Smooth muscle cell (in vitro differentiated cells): ENCODE results near the gene NTRK2. TPM values are rescaled to one million over a fixed set of nuclear protein-coding genes. Genes with fewer than 3 reads are reported as not detected.

Source experiments
- DNase-seq: peaks from one replicate; lab custom pipeline; 2025; ENCODE audit not compliant: unreplicated experiment; lab: John Stamatoyannopoulos, UW
- H2AFZ ChIP-seq: fragments of 200-600 bp; sonication (generic); 2 replicates; pipeline ENCODE4 v1.6.0; 2016; ENCODE audit warnings: antibody characterized with exemption, low read depth, mild to moderate bottlenecking
- H3F3A ChIP-seq: fragments of 200-600 bp; sonication (generic); 2 replicates; pipeline ENCODE4 v1.6.0; 2017; ENCODE audit warnings: antibody characterized with exemption, low read depth
- H3K27ac ChIP-seq: fragments of 200-600 bp; sonication (generic); 2 replicates; pipeline ENCODE4 v1.5.1; 2016; ENCODE audit warnings: low read depth, mild to moderate bottlenecking
- H3K27me3 ChIP-seq: fragments of 200-600 bp; sonication (generic); 2 replicates; pipeline ENCODE4 v1.6.1; 2016; ENCODE audit warnings: low read depth, mild to moderate bottlenecking
- H3K36me3 ChIP-seq: fragments of 200-600 bp; sonication (generic); 2 replicates; pipeline ENCODE4 v1.5.1; 2016; ENCODE audit warnings: low read depth
- H3K4me1 ChIP-seq: fragments of 200-600 bp; sonication (generic); 2 replicates; pipeline ENCODE4 v1.5.1; 2016; ENCODE audit warnings: low read depth
- H3K4me2 ChIP-seq: fragments of 200-600 bp; sonication (generic); 2 replicates; pipeline ENCODE4 v1.6.0; 2016; ENCODE audit warnings: mild to moderate bottlenecking
- H3K4me3 ChIP-seq: fragments of 200-600 bp; sonication (generic); 2 replicates; pipeline ENCODE4 v1.5.1; 2016; ENCODE audit warnings: mild to moderate bottlenecking
- H3K79me2 ChIP-seq: fragments of 200-600 bp; sonication (generic); 2 replicates; pipeline ENCODE4 v1.6.0; 2016; ENCODE audit warnings: low read depth, mild to moderate bottlenecking
- H3K9ac ChIP-seq: fragments of 200-600 bp; sonication (generic); 2 replicates; pipeline ENCODE4 v1.6.0; 2016; ENCODE audit warnings: low read depth
- H3K9me3 ChIP-seq: fragments of 200-600 bp; sonication (generic); replicated peaks from 2 replicates; pipeline ENCODE4 v1.5.1; 2016; ENCODE audit warnings: low read depth
- H4K20me1 ChIP-seq: fragments of 200-600 bp; sonication (generic); 2 replicates; pipeline ENCODE4 v1.6.0; 2016; ENCODE audit warnings: low read depth
- WGBS: methylation state at CpG from one replicate; pipeline ENCODE4 v1.1.7; 2016; ENCODE audit warnings: low lambda C conversion rate; 5-methylcytosine and 5-hydroxymethylcytosine counted together
- polyA plus RNA-seq: library from polyadenylated mRNA; unstranded; fragments of >200 nt; fragmentation: Nextera tagmentation; extraction: Ambion mirVana; gene quantifications from 2 replicates; pipeline ENCODE4 v1.2.1, GENCODE V29; 2016
- total RNA-seq: library from RNA; depleted of rRNA; stranded (reverse); fragments of >200 nt; gene quantifications from 2 replicates; pipeline ENCODE4 v1.2.3, GENCODE V29; 2014
- TF ChIP-seq, protein P1 (sequence below): fragments of 200-600 bp; sonication (generic); IDR thresholded peaks from 2 replicates; pipeline ENCODE4 v1.5.1; 2017; ENCODE audit warnings: borderline replicate concordance, mild to moderate bottlenecking, antibody characterized with exemption; ENCODE audit not compliant: insufficient read depth, poor library complexity, severe bottlenecking

The NTRK2 gene
- total and polyA plus RNA-seq, 2 experiments from 2014 or later, result 1.7 to 3.9 TPM

DNA sequence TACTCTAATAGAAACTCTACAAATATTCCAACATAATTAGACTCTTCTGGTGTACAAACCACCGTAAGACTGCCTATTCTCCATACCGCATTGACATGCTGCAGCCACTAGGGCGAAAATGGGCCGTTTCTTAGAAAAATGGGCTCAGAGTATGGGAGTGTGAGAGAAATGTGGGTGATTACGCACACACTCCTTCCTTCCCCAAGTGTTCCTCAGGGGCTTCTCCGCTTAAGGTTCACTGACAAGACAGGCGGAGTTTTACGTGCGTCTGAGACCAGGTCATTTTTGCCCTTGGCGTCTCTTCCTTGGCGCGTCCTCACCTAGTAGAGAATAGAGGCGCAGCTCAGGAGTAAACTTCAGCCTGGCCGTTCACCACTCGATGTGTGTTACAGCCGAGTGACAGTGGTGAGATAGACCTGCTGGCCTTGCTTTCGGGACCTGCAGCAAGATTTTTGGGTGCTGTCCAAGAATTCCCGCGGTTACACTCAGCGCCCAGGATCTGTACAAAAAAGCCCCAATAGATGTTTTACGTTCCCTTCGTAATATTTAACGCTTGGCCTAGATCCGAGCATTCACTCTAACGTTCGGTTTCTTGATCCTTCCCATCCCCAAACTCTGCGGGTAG, 1.8 kb upstream of the NTRK2 start:
- Histone ChIP-seq H3F3A (no peaks in the 10 kb centered on the region), H3K9me3 (no peaks in the 10 kb centered on the region), H3K27me3 (peaks cover 45% of the 10 kb centered on the region), H3K9ac (no peak overlapping the region), H3K4me1 (no peaks in the 10 kb centered on the region), H3K79me2 (no peaks in the 10 kb centered on the region), H3K4me3 (peak overlapping the region; percentile 57), H3K36me3 (no peaks in the 10 kb centered on the region), H3K27ac (no peak overlapping the region), H2AFZ (peak overlapping the region; percentile 74), H4K20me1 (no peaks in the 10 kb centered on the region), H3K4me2 (peak overlapping the region; percentile 92)
- no peak for DNase-seq
- TF ChIP-seq, protein P1, sequence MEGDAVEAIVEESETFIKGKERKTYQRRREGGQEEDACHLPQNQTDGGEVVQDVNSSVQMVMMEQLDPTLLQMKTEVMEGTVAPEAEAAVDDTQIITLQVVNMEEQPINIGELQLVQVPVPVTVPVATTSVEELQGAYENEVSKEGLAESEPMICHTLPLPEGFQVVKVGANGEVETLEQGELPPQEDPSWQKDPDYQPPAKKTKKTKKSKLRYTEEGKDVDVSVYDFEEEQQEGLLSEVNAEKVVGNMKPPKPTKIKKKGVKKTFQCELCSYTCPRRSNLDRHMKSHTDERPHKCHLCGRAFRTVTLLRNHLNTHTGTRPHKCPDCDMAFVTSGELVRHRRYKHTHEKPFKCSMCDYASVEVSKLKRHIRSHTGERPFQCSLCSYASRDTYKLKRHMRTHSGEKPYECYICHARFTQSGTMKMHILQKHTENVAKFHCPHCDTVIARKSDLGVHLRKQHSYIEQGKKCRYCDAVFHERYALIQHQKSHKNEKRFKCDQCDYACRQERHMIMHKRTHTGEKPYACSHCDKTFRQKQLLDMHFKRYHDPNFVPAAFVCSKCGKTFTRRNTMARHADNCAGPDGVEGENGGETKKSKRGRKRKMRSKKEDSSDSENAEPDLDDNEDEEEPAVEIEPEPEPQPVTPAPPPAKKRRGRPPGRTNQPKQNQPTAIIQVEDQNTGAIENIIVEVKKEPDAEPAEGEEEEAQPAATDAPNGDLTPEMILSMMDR, result peak; percentile 44
- WGBS, result 14% methylated on average over 27 of the region's 27 CpGs

DNA sequence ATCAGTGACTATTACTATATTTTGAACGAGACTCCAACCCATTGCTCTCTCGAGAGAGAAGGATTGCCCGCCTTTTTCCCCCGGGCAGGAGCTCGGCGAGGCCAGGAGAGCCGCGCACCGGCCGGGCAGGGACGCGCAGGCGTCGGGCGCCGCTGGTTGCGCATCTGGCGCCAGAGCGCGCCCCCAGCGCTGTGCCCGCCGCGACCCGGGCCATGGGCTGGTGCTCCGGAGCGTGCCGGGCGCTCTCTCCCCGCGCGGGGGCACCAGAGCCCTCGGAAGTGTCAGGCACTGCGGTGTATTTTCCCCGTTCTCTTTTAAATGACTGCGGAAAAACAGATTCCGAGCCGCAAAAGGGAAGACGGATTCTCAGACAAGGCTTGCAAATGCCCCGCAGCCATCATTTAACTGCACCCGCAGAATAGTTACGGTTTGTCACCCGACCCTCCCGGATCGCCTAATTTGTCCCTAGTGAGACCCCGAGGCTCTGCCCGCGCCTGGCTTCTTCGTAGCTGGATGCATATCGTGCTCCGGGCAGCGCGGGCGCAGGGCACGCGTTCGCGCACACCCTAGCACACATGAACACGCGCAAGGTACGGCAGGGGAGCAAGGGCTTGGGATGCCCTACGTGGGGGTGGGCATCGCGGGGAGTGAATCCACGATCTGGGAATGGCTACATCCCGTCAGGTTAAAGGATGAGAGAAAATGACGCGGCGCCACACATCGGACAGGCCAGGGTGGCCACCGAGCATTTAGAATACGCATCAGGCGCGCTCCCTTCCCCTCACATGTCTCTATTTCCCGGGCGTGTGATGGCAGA, 1.1 kb upstream of the NTRK2 start:
- no peak overlapping the region for H3K27ac ChIP-seq
- H3K9ac ChIP-seq, result no peak overlapping the region
- H3K27me3 ChIP-seq, result peaks cover 52% of the 10 kb centered on the region
- H3K79me2 ChIP-seq, result no peaks in the 10 kb centered on the region
- H3K36me3 ChIP-seq, result no peaks in the 10 kb centered on the region
- WGBS, result 2% methylated on average over 76 of the region's 76 CpGs
- H3K4me2 ChIP-seq, result peak overlapping the region; percentile 92
- no peaks in the 10 kb centered on the region for H3K9me3 ChIP-seq
- TF ChIP-seq, protein P1, result peak; percentile 73
- H3F3A ChIP-seq, result no peaks in the 10 kb centered on the region
- H2AFZ ChIP-seq, result peak overlapping the region; percentile 74
- no peaks in the 10 kb centered on the region for H3K4me1 ChIP-seq
- DNase-seq, result peak; percentile 37
- H4K20me1 ChIP-seq, result no peaks in the 10 kb centered on the region
- H3K4me3 ChIP-seq, result peak overlapping the region; percentile 57

- no peak overlapping the region for H3K9ac ChIP-seq
- WGBS, result 5% methylated on average over 7 of the region's 7 CpGs
Measured at GRCh38 chr9:84669013-84669287, 579 bp upstream of the NTRK2 start.

More at GRCh38 chr9:84669013-84669287, 579 bp upstream of the NTRK2 start:
- H4K20me1 ChIP-seq, result no peaks in the 10 kb centered on the region
- H3K4me1 ChIP-seq, result no peaks in the 10 kb centered on the region
- no peaks in the 10 kb centered on the region for H3F3A ChIP-seq
- H3K27ac ChIP-seq, result no peak overlapping the region
- no peaks in the 10 kb centered on the region for H3K36me3 ChIP-seq
- TF ChIP-seq, protein P1, result no peak
- no peak for DNase-seq
- peak overlapping the region; percentile 74 for H2AFZ ChIP-seq
- H3K9me3 ChIP-seq, result no peaks in the 10 kb centered on the region
- H3K27me3 ChIP-seq, result peaks cover 56% of the 10 kb centered on the region
- peak overlapping the region; percentile 92 for H3K4me2 ChIP-seq
- H3K4me3 ChIP-seq, result peak overlapping the region; percentile 57
- no peaks in the 10 kb centered on the region for H3K79me2 ChIP-seq
